ENCODE data around the gene COL5A1. TPM values are rescaled to one million over a fixed set of nuclear protein-coding genes. Genes with fewer than 3 reads are reported as not detected.

COL5A1 gene
- total RNA-seq, 1 experiment from 2014 or later = 9.5 TPM

GRCh38 chr9:134655586-134656333, 14.2 kb downstream of the COL5A1 start:
- peaks cover 3% of the 10 kb centered on the region; the same call in 1 of the 2 replicates for H3K27me3 Mint-ChIP-seq (ENCODE audit: low read depth)
- H3K27ac ChIP-seq (ENCODE audit: insufficient read length, low read depth, low read length) = no peak overlapping the region

More at GRCh38 chr9:134655586-134656333, 14.2 kb downstream of the COL5A1 start:
- H4K91ac ChIP-seq (ENCODE audit: insufficient read length, low read depth, low read length) = no peak overlapping the region
- no peak overlapping the region for H3K4me2 ChIP-seq (ENCODE audit: insufficient read depth, insufficient read length, low read length)
- no peak for TF ChIP-seq CTCF (conservative IDR thresholded peaks at IDR 0.05)
- H2BK15ac ChIP-seq (ENCODE audit: low read depth, low read length) = no peak overlapping the region
- H2AFZ ChIP-seq (ENCODE audit: low read length) = no peak overlapping the region
- no peak overlapping the region for H4K5ac ChIP-seq (ENCODE audit: insufficient read length, low read depth, low read length)
- Mint-ChIP-seq H3K4me3 (no peak overlapping the region), H3K9me3 (peaks cover 3 to 6% of the 10 kb centered on the region in 2 experiments; a peak in 4 of 5 replicates), H3K36me3 (ENCODE audit: insufficient read depth in 1 of 3, low read depth in 3 of 3) (peaks cover 2 to 6% (median 3%) of the 10 kb centered on the region in 3 experiments; a peak in 6 of 7 replicates), H3K27ac (no peak overlapping the region), H3K4me1 (peaks cover 9 to 17% of the 10 kb centered on the region in 2 experiments; a peak in 3 of 4 replicates)
- H3K56ac ChIP-seq (ENCODE audit: insufficient read length, low read depth, low read length) = no peak overlapping the region
- H2BK5ac ChIP-seq (ENCODE audit: insufficient read length, low read length) = no peak overlapping the region
- H3K4ac ChIP-seq (ENCODE audit: low read depth, low read length) = no peak overlapping the region
- H3K9me3 ChIP-seq (ENCODE audit: control insufficient read depth, low read depth, low read length) = peaks cover 4% of the 10 kb centered on the region
- no peaks in the 10 kb centered on the region for H3K23me2 ChIP-seq (ENCODE audit: insufficient read length, low read depth, low read length, poor library complexity, severe bottlenecking)
- no peaks in the 10 kb centered on the region for H3K4me1 ChIP-seq (ENCODE audit: insufficient read depth, low read length)
- no peaks in the 10 kb centered on the region for H3K79me1 ChIP-seq (ENCODE audit: insufficient read depth, low read depth, low read length, poor library complexity, severe bottlenecking)
- H3T11ph ChIP-seq (ENCODE audit: low read length) = no peak overlapping the region
- DNase-seq = no peak
- no peaks in the 10 kb centered on the region for H3K27me3 ChIP-seq (ENCODE audit: insufficient read depth, low read length)
- no peak overlapping the region for H2AK5ac ChIP-seq (ENCODE audit: insufficient read length, low read length)
- H3K79me2 ChIP-seq (ENCODE audit: insufficient read depth, low read length) = no peaks in the 10 kb centered on the region
- H3K9ac ChIP-seq (ENCODE audit: extremely low read depth, insufficient read length, low read length) = no peak overlapping the region
- no CpG with 5 or more reads among the region's 10 CpGs for WGBS (ENCODE audit: extremely low coverage, insufficient read length, low lambda C conversion rate)
- no peak overlapping the region for H3K18ac ChIP-seq (ENCODE audit: insufficient read length, low read depth, low read length)
- H2BK120ac ChIP-seq (ENCODE audit: low read depth, low read length, poor library complexity, severe bottlenecking) = no peak overlapping the region
- H4K8ac ChIP-seq (replicated peaks; ENCODE audit: insufficient read length, low read depth, low read length) = no peak overlapping the region
- no peak overlapping the region for H3K14ac ChIP-seq (ENCODE audit: insufficient read depth, low read length)
- H2BK20ac ChIP-seq (ENCODE audit: low read depth, low read length, poor library complexity, severe bottlenecking) = no peak overlapping the region
- no peak overlapping the region for H3K23ac ChIP-seq (ENCODE audit: insufficient read length, low read depth, low read length)
- H4K20me1 ChIP-seq (ENCODE audit: control insufficient read depth, insufficient read depth, insufficient read length) = no peaks in the 10 kb centered on the region
- H2BK12ac ChIP-seq (ENCODE audit: insufficient read length, low read depth, low read length) = no peak overlapping the region
